Measurements from ENCODE around the gene UVRAG. TPM values are rescaled to one million over a fixed set of nuclear protein-coding genes. Genes with fewer than 3 reads are reported as not detected.

UVRAG gene
- total RNA-seq, 2 experiments from 2014 or later: 18.2 to 19.9 TPM

DNA sequence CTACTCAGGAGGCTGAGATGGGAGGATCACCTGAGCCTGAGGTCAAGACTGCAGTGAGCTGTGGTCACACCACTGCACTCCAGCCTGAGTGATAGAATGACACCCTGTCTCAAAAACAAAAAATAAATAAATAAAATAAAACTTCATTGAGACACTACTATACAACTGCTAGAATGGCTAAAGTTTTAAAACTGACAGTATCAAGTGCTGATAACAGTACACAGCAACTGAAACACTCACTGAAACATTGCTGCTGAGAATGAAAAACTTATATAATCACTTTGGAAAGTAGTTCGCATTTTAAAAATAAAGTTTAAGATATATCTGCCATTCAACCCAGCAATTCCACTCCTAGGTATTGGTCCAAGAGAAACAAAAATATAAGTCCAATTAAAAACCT is 290.6 kb downstream of the UVRAG start:
- Mint-ChIP-seq H3K4me3 (no peak overlapping the region), H3K27ac (no peak overlapping the region), H3K36me3 (ENCODE audit: low read depth) (no peaks in the 10 kb centered on the region), H3K9me3 (no peaks in the 10 kb centered on the region), H3K27me3 (no peaks in the 10 kb centered on the region), H3K4me1 (no peaks in the 10 kb centered on the region)
- POLR2A ChIA-PET: no interaction called here
- DNase-seq: no peak
- CTCF ChIA-PET: no interaction called here

GRCh38 chr11:76107971-76108370 is 293.0 kb downstream of the UVRAG start:
- Mint-ChIP-seq H3K27me3 (no peaks in the 10 kb centered on the region), H3K4me3 (no peak overlapping the region)
- POLR2A ChIA-PET: no interaction called here

GRCh38 chr11:76114238-76114637 is 299.2 kb downstream of the UVRAG start:
- ChIA-PET CTCF (no interaction called here), POLR2A (no interaction called here)
- Mint-ChIP-seq H3K4me3 (no peak overlapping the region), H3K4me1 (no peaks in the 10 kb centered on the region), H3K27me3 (no peaks in the 10 kb centered on the region), H3K9me3 (no peaks in the 10 kb centered on the region), H3K27ac (no peak overlapping the region), H3K36me3 (ENCODE audit: low read depth) (peaks cover 6% of the 10 kb centered on the region)
- no peak for DNase-seq

More at GRCh38 chr11:76107971-76108370, 293.0 kb downstream of the UVRAG start:
- no peak for DNase-seq
- Mint-ChIP-seq H3K4me1 (no peaks in the 10 kb centered on the region), H3K36me3 (ENCODE audit: low read depth) (no peaks in the 10 kb centered on the region), H3K9me3 (no peaks in the 10 kb centered on the region), H3K27ac (no peak overlapping the region)
- CTCF ChIA-PET: no interaction called here

- Mint-ChIP-seq H3K4me1 (no peaks in the 10 kb centered on the region), H3K4me3 (no peak overlapping the region), H3K36me3 (ENCODE audit: low read depth) (peaks cover 6% of the 10 kb centered on the region), H3K27ac (no peak overlapping the region), H3K27me3 (no peaks in the 10 kb centered on the region), H3K9me3 (no peaks in the 10 kb centered on the region)
- no peak for DNase-seq
- ChIA-PET CTCF (no interaction called here), POLR2A (no interaction called here)
Observed at GRCh38 chr11:76115555-76115954, 300.5 kb downstream of the UVRAG start.

GRCh38 chr11:76119032-76119431 is 304.0 kb downstream of the UVRAG start:
- Mint-ChIP-seq H3K9me3 (no peaks in the 10 kb centered on the region), H3K4me3 (no peak overlapping the region), H3K4me1 (no peaks in the 10 kb centered on the region), H3K27me3 (no peaks in the 10 kb centered on the region), H3K36me3 (ENCODE audit: low read depth) (peaks cover 6% of the 10 kb centered on the region), H3K27ac (no peak overlapping the region)
- no peak for DNase-seq
- CTCF ChIA-PET: no interaction called here
- POLR2A ChIA-PET: no interaction called here

DNA sequence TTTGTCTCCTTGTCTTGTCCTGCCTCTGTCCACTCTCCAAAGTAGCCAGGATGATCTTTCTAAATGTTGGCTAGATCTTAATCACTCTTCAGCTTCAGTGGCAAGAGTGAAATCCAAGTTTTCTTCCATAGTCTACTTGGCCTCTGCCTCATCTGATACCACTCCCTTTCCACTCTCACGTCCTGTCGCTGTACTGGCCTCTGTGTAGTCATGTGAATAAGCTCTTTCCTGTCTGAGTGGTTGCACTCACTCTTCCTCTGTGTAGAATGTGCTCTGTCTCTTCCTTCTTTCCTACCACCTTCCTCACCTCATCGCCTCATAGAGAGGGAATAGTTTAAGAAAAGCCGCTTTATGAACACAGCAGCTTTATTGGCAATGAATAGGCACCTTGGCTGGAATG is 304.8 kb downstream of the UVRAG start:
- Mint-ChIP-seq H3K36me3 (ENCODE audit: low read depth) (peaks cover 6% of the 10 kb centered on the region), H3K4me1 (no peaks in the 10 kb centered on the region), H3K27me3 (no peaks in the 10 kb centered on the region), H3K27ac (no peak overlapping the region), H3K4me3 (no peak overlapping the region), H3K9me3 (no peaks in the 10 kb centered on the region)
- ChIA-PET POLR2A (no interaction called here), CTCF (no interaction called here)
- DNase-seq: no peak

- no peaks in the 10 kb centered on the region for H3K4me1 Mint-ChIP-seq
- H3K9me3 Mint-ChIP-seq: no peaks in the 10 kb centered on the region
- H3K36me3 Mint-ChIP-seq (ENCODE audit: low read depth): peaks cover 6% of the 10 kb centered on the region
- no peak for DNase-seq
- ChIA-PET CTCF (no interaction called here), POLR2A (no interaction called here)
- no peak overlapping the region for H3K4me3 Mint-ChIP-seq
- H3K27me3 Mint-ChIP-seq: no peaks in the 10 kb centered on the region
- no peak overlapping the region for H3K27ac Mint-ChIP-seq
Observed at GRCh38 chr11:76120513-76121101, 305.6 kb downstream of the UVRAG start.

- no peak overlapping the region for H3K27ac Mint-ChIP-seq
- no peak overlapping the region for H3K4me3 Mint-ChIP-seq
- ChIA-PET POLR2A (no interaction called here), CTCF (no interaction called here)
- H3K36me3 Mint-ChIP-seq (ENCODE audit: low read depth): no peaks in the 10 kb centered on the region
- H3K9me3 Mint-ChIP-seq: no peaks in the 10 kb centered on the region
- DNase-seq: no peak
- H3K27me3 Mint-ChIP-seq: no peaks in the 10 kb centered on the region
- no peaks in the 10 kb centered on the region for H3K4me1 Mint-ChIP-seq
Observed at GRCh38 chr11:76123248-76123647, 308.2 kb downstream of the UVRAG start.

DNA sequence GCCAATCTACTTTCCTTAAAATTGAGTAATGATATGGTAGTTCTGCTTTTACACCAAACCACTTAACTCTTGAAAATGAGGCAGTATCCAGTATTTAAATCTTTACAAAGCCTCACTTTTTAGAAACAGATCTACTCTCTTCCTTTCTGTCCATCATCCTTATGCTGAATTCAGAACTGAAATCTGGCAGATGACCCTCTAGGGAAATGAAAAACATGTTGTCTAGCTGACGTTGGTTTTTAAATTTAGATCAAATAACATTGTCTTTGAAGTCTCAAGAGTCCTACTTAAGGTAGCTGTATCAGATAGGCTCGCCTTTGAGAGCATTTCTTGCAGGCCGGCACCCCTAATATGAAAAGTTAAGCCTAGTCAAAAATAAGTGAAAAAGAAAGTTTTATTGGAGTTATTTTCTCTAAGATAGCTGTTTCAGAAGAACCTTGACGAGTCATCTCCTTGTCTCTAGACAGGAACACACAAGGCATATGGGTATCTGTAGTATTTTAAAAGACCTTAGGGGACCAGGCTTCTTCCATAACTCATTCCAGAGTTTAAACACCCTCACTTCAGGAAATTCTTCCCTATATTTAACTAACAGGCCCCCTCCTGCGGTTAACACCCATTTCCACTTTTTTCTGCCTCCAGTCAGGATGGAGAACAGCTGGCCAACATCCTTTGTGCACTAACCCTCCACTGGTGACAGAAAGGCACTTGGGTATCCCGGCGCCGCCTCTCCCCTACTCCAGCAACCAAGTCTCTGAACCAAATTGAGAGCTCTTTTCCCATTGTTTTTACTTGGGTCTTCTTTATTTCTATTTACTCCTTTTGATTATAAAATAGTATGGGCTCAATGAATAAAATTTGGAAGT is 310.1 kb downstream of the UVRAG start:
- H3K27me3 Mint-ChIP-seq: no peaks in the 10 kb centered on the region
- no peak overlapping the region for H3K27ac Mint-ChIP-seq
- no peaks in the 10 kb centered on the region for H3K4me1 Mint-ChIP-seq
- DNase-seq: no peak
- no peaks in the 10 kb centered on the region for H3K9me3 Mint-ChIP-seq
- no peaks in the 10 kb centered on the region for H3K36me3 Mint-ChIP-seq (ENCODE audit: low read depth)
- H3K4me3 Mint-ChIP-seq: no peak overlapping the region
- ChIA-PET POLR2A (no interaction called here), CTCF (interaction anchor here (0.7 to 1.0 kb wide), 2 partner anchors 232 to 323 kb away, joined by 3 read pairs; no protein-coding TSS in a partner anchor)

- H3K27ac Mint-ChIP-seq: no peak overlapping the region
- no peaks in the 10 kb centered on the region for H3K9me3 Mint-ChIP-seq
- no peak overlapping the region for H3K4me3 Mint-ChIP-seq
- no peaks in the 10 kb centered on the region for H3K36me3 Mint-ChIP-seq (ENCODE audit: low read depth)
- peaks cover 4% of the 10 kb centered on the region for H3K4me1 Mint-ChIP-seq
- POLR2A ChIA-PET: no interaction called here
- H3K27me3 Mint-ChIP-seq: no peaks in the 10 kb centered on the region
- DNase-seq: no peak
- CTCF ChIA-PET: interaction anchor here (1.4 kb wide), 1 partner anchor 23 kb away, joined by 4 read pairs; no protein-coding TSS in a partner anchor
Observed at GRCh38 chr11:76129729-76130128, 314.7 kb downstream of the UVRAG start.

DNA sequence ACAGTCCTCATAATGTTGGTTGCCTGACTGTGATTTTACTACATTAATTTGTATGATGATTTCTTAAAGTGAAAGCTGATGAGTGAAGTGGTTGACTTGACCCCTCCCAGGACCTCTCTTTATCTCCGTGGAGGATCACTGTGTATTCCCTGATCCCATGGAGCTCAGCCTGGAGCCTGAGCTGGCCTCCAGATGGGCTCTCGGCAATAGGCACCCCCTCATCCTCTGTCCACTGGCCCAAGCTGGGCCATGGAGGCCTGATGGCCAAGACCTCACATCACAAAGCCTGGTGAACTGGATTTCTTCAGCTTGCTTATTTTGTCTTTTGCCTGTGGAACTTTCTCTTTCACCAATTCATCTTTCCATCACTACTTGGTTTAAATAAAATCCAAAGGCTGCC is 316.1 kb downstream of the UVRAG start:
- ChIA-PET CTCF (interaction anchor here (1.4 kb wide), 2 partner anchors 13 to 22 kb away, joined by 3 to 4 read pairs; no protein-coding TSS in a partner anchor), POLR2A (no interaction called here)
- DNase-seq: no peak
- Mint-ChIP-seq H3K36me3 (ENCODE audit: low read depth) (no peaks in the 10 kb centered on the region), H3K27ac (no peak overlapping the region), H3K4me3 (no peak overlapping the region), H3K4me1 (peaks cover 4% of the 10 kb centered on the region), H3K27me3 (no peaks in the 10 kb centered on the region), H3K9me3 (no peaks in the 10 kb centered on the region)

DNA sequence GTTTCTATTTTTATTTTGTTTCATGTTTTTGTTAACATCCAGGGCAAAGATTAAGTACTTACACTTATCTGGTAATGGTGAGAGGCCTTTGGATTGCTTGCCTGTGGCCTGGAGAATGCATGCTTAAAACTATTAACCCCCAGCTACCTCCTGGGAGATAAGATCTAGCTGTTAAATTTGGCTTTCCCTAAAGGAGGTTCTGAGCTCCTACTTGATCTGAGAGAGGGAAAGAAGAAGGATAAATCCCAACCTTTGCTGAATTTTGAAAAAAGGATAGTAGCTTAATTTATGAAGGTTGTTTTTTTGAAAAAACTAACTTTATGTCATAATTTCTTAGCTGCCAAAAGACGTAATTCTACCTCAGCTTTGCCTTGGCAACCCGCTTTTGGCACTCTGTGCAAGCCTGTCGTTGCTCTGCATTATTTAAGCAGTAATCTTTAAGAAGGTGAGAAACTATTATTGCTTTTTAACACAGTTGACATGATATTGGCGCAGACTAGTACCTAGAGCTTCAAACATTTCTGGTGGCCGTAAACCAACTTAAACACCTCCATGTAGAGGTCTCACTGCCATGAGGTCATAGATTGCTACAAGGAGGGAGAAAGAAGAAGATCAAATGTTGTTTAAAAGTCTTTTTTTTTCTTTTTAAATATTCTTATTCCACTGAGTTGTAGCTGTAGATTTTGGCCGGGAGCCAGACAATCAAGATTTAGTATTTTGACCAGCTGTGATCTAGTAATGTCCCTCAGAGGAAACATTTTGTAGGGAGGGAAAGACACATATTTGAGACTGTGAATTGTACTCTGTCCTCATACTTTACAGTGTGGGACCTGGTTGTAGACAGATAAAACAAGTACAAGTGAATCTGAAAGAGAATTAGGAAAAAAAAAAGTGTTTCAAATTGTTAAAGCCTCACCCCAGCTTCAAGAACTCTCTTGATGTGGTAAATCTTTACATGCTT is 316.9 kb downstream of the UVRAG start:
- ChIA-PET POLR2A (no interaction called here), CTCF (interaction anchor here (0.9 to 1.4 kb wide), 2 partner anchors 12 to 234 kb away, joined by 3 read pairs; no protein-coding TSS in a partner anchor)
- no peak overlapping the region for H3K27ac Mint-ChIP-seq
- H3K36me3 Mint-ChIP-seq (ENCODE audit: low read depth): no peaks in the 10 kb centered on the region
- DNase-seq: no peak
- H3K27me3 Mint-ChIP-seq: no peaks in the 10 kb centered on the region
- no peaks in the 10 kb centered on the region for H3K9me3 Mint-ChIP-seq
- H3K4me1 Mint-ChIP-seq: peaks cover 4% of the 10 kb centered on the region
- no peak overlapping the region for H3K4me3 Mint-ChIP-seq

GRCh38 chr11:76134239-76134638 is 319.2 kb downstream of the UVRAG start:
- Mint-ChIP-seq H3K4me3 (no peak overlapping the region), H3K9me3 (no peaks in the 10 kb centered on the region), H3K27me3 (no peaks in the 10 kb centered on the region), H3K36me3 (ENCODE audit: low read depth) (no peaks in the 10 kb centered on the region), H3K4me1 (peaks cover 4% of the 10 kb centered on the region), H3K27ac (no peak overlapping the region)
- CTCF ChIA-PET: no interaction called here
- POLR2A ChIA-PET: no interaction called here
- DNase-seq: no peak
